H9 (cell line): ENCODE measurements around the gene EPHA8. TPM values are rescaled to one million over a fixed set of nuclear protein-coding genes. Genes with fewer than 3 reads are reported as not detected.

ENCODE experiments used
- DNase-seq: peaks from one replicate; pipeline ENCODE4 v3.0.0-alpha.2; 2017
- H2AFZ ChIP-seq: one replicate; pipeline ENCODE4 v1.6.1; 2013; ENCODE audit warnings: mild to moderate bottlenecking, low read length, control low read depth, moderate library complexity
- H2AK5ac ChIP-seq: 2 replicates; pipeline ENCODE4 v1.6.1; 2013; ENCODE audit warnings: low read length, control low read depth, mixed read lengths; ENCODE audit not compliant: insufficient read length
- H2BK120ac ChIP-seq: one replicate; pipeline ENCODE4 v1.6.1; 2013; ENCODE audit warnings: low read depth, mild to moderate bottlenecking, low read length, control low read depth, inconsistent platforms; ENCODE audit not compliant: poor library complexity, severe bottlenecking
- H2BK12ac ChIP-seq: 2 replicates; pipeline ENCODE4 v1.6.1; 2013; ENCODE audit warnings: low read length, control low read depth, mixed read lengths, low read depth; ENCODE audit not compliant: insufficient read length
- H2BK15ac ChIP-seq: 2 replicates; pipeline ENCODE4 v1.6.1; 2013; ENCODE audit warnings: low read depth, low read length, control low read depth
- H2BK20ac ChIP-seq: one replicate; pipeline ENCODE4 v1.6.1; 2013; ENCODE audit warnings: low read depth, mild to moderate bottlenecking, low read length, control low read depth, inconsistent platforms; ENCODE audit not compliant: poor library complexity, severe bottlenecking
- H2BK5ac ChIP-seq: 2 replicates; pipeline ENCODE4 v1.6.1; 2013; ENCODE audit warnings: low read length, control low read depth, mixed read lengths; ENCODE audit not compliant: insufficient read length
- H3K14ac ChIP-seq: 2 replicates; pipeline ENCODE4 v1.6.1; 2013; ENCODE audit warnings: low read length, control low read depth; ENCODE audit not compliant: insufficient read depth
- H3K18ac ChIP-seq: 2 replicates; pipeline ENCODE4 v1.6.1; 2013; ENCODE audit warnings: low read depth, mild to moderate bottlenecking, mixed read lengths, low read length, control low read depth; ENCODE audit not compliant: insufficient read length
- H3K23ac ChIP-seq: 2 replicates; pipeline ENCODE4 v1.6.1; 2013; ENCODE audit warnings: low read length, control low read depth, mixed read lengths, low read depth; ENCODE audit not compliant: insufficient read length
- H3K23me2 ChIP-seq: 2 replicates; pipeline ENCODE4 v1.6.1; 2013; ENCODE audit warnings: low read depth, mild to moderate bottlenecking, mixed read lengths, low read length, control low read depth; ENCODE audit not compliant: insufficient read length, poor library complexity, severe bottlenecking
- H3K27ac ChIP-seq: 2 replicates; pipeline ENCODE4 v1.5.1; 2013; ENCODE audit warnings: low read length, control low read depth, mixed read lengths, low read depth; ENCODE audit not compliant: insufficient read length
- H3K27me3 ChIP-seq: 2 replicates; pipeline ENCODE4 v1.6.1; 2013; ENCODE audit warnings: low read length, control low read depth, inconsistent platforms; ENCODE audit not compliant: insufficient read depth
- H3K4ac ChIP-seq: 2 replicates; pipeline ENCODE4 v1.6.1; 2013; ENCODE audit warnings: low read depth, mild to moderate bottlenecking, control low read depth, inconsistent platforms, low read length, moderate library complexity
- H3K4me1 ChIP-seq: 2 replicates; pipeline ENCODE4 v1.6.1; 2013; ENCODE audit warnings: low read length, control low read depth, inconsistent platforms; ENCODE audit not compliant: insufficient read depth
- H3K4me2 ChIP-seq: 2 replicates; pipeline ENCODE4 v1.6.1; 2013; ENCODE audit warnings: low read length, control low read depth, mixed read lengths; ENCODE audit not compliant: insufficient read length, insufficient read depth
- H3K56ac ChIP-seq: 2 replicates; pipeline ENCODE4 v1.6.1; 2013; ENCODE audit warnings: low read depth, mild to moderate bottlenecking, mixed read lengths, low read length, control low read depth; ENCODE audit not compliant: insufficient read length
- H3K79me1 ChIP-seq: 2 replicates; pipeline ENCODE4 v1.6.1; 2013; ENCODE audit warnings: low read depth, mild to moderate bottlenecking, moderate library complexity, low read length, control low read depth, inconsistent platforms; ENCODE audit not compliant: insufficient read depth, poor library complexity, severe bottlenecking
- H3K79me2 ChIP-seq: 2 replicates; pipeline ENCODE4 v1.6.1; 2013; ENCODE audit warnings: low read length, control low read depth, inconsistent platforms; ENCODE audit not compliant: insufficient read depth
- H3K9ac ChIP-seq: 2 replicates; pipeline ENCODE4 v1.6.1; 2013; ENCODE audit warnings: low read length, control low read depth, mixed read lengths; ENCODE audit not compliant: insufficient read length; ENCODE audit errors: extremely low read depth
- H3K9me3 ChIP-seq: one replicate; pipeline ENCODE4 v1.6.1; 2013; ENCODE audit warnings: low read depth, low read length, inconsistent platforms; ENCODE audit not compliant: control insufficient read depth
- H3T11ph ChIP-seq: one replicate; pipeline ENCODE4 v1.6.1; 2013; ENCODE audit warnings: mild to moderate bottlenecking, low read length, control low read depth, inconsistent platforms
- H4K20me1 ChIP-seq: one replicate; pipeline ENCODE4 v1.6.1; 2013; ENCODE audit not compliant: control insufficient read depth, insufficient read length, insufficient read depth
- H4K5ac ChIP-seq: 2 replicates; pipeline ENCODE4 v1.6.1; 2013; ENCODE audit warnings: low read depth, mild to moderate bottlenecking, mixed read lengths, low read length, control low read depth; ENCODE audit not compliant: insufficient read length
- H4K8ac ChIP-seq: replicated peaks from 2 replicates; pipeline ENCODE4 v1.6.1; 2013; ENCODE audit warnings: low read length, control low read depth, mixed read lengths, low read depth; ENCODE audit not compliant: insufficient read length
- H4K91ac ChIP-seq: 2 replicates; pipeline ENCODE4 v1.6.1; 2013; ENCODE audit warnings: low read depth, mild to moderate bottlenecking, moderate library complexity, mixed read lengths, low read length, control low read depth; ENCODE audit not compliant: insufficient read length
- H3K27ac Mint-ChIP-seq, 3 experiments: 2 replicates in 2 of 3; 3 replicates in 1 of 3; pipeline ENCODE4 v1.8.0; 2020 to 2021; ENCODE audit warnings: mixed read lengths in 3 of 3, mild to moderate bottlenecking in 1 of 3, moderate library complexity in 1 of 3
- H3K27me3 Mint-ChIP-seq: 2 replicates; pipeline ENCODE4 v1.8.0; 2021; ENCODE audit warnings: low read depth, mild to moderate bottlenecking, moderate library complexity, mixed read lengths
- H3K36me3 Mint-ChIP-seq, 3 experiments: 2 replicates in 2 of 3; 3 replicates in 1 of 3; pipeline ENCODE4 v1.8.0; 2020 to 2021; ENCODE audit warnings: low read depth in 3 of 3, mixed read lengths in 3 of 3; ENCODE audit not compliant: insufficient read depth in 1 of 3
- H3K4me1 Mint-ChIP-seq, 2 experiments: 2 replicates each; pipeline ENCODE4 v1.8.0; 2020; ENCODE audit warnings: mixed read lengths in 2 of 2
- H3K4me3 Mint-ChIP-seq, 2 experiments: 2 replicates in 1 of 2; 3 replicates in 1 of 2; pipeline ENCODE4 v1.8.0; 2020 to 2021; ENCODE audit warnings: mild to moderate bottlenecking in 2 of 2, mixed read lengths in 2 of 2, moderate library complexity in 1 of 2
- H3K9me3 Mint-ChIP-seq, 2 experiments: 2 replicates in 1 of 2; 3 replicates in 1 of 2; pipeline ENCODE4 v1.8.0; 2020; ENCODE audit warnings: mild to moderate bottlenecking in 2 of 2, mixed read lengths in 2 of 2, moderate library complexity in 1 of 2
- WGBS: extraction: QIAGEN DNeasy Blood & Tissue Kit; methylation state at CpG from one replicate; pipeline ENCODE4 v1.1.7; 2013; ENCODE audit warnings: missing lambda C conversion rate, low lambda C conversion rate, mixed read lengths; ENCODE audit not compliant: insufficient read length; ENCODE audit errors: extremely low coverage; 5-methylcytosine and 5-hydroxymethylcytosine counted together
- total RNA-seq: library from RNA; stranded (reverse); gene quantifications from 2 replicates; pipeline ENCODE4 v1.2.1, GENCODE V29; 2021
- TF ChIP-seq, protein P1 (sequence below): fragments of 200-600 bp; sonication (generic); conservative IDR thresholded peaks from 3 replicates; pipeline ENCODE4 v1.8.0; 2021; ENCODE audit warnings: antibody characterized with exemption, mild to moderate bottlenecking

Gene EPHA8
- total RNA-seq, 1 experiment from 2014 or later: 3.4 TPM

DNA sequence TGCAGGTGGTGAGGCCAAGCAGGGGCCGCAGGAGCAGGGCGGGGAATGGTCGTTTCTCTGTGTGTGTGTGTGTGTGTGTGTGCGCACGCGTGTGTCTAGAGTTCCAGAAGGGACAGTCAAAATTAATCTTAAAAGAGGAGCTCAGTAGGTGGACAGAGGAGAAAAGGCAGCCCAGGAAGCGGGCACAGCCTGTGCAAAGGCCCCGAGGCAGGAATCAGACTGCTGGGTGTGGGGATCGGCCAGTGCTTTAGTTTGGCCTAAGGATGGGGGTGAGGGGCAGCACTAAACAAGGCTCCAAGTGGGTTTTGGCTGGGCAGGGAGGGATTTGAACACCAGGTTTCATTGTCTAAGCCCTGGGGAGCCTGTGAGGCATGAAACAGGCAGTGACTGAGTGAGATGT is 21.7 kb downstream of the EPHA8 start:
- Histone ChIP-seq H3K56ac (no peak overlapping the region), H3K18ac (no peak overlapping the region), H3K4ac (no peak overlapping the region), H3K27ac (no peak overlapping the region), H2BK15ac (no peak overlapping the region), H4K91ac (no peak overlapping the region), H3K27me3 (no peaks in the 10 kb centered on the region), H2BK120ac (no peak overlapping the region), H4K5ac (no peak overlapping the region), H2BK12ac (no peak overlapping the region), H4K8ac (no peak overlapping the region), H3K9me3 (no peaks in the 10 kb centered on the region), H3K79me2 (no peaks in the 10 kb centered on the region), H3T11ph (no peak overlapping the region), H2BK20ac (no peak overlapping the region), H2BK5ac (no peak overlapping the region), H3K4me1 (no peaks in the 10 kb centered on the region), H3K23ac (no peak overlapping the region), H3K14ac (no peak overlapping the region), H4K20me1 (no peaks in the 10 kb centered on the region), H3K4me2 (no peak overlapping the region), H2AK5ac (no peak overlapping the region), H3K23me2 (no peaks in the 10 kb centered on the region), H2AFZ (no peak overlapping the region), H3K9ac (no peak overlapping the region), H3K79me1 (no peaks in the 10 kb centered on the region)
- Mint-ChIP-seq H3K4me3 (no peak overlapping the region), H3K27ac (no peak overlapping the region), H3K36me3 (no peaks in the 10 kb centered on the region), H3K27me3 (no peaks in the 10 kb centered on the region; the same call in 1 of the 2 replicates), H3K4me1 (peaks cover 4 to 18% of the 10 kb centered on the region in 2 experiments), H3K9me3 (no peaks in the 10 kb centered on the region)
- DNase-seq: no peak
- TF ChIP-seq, protein P1, sequence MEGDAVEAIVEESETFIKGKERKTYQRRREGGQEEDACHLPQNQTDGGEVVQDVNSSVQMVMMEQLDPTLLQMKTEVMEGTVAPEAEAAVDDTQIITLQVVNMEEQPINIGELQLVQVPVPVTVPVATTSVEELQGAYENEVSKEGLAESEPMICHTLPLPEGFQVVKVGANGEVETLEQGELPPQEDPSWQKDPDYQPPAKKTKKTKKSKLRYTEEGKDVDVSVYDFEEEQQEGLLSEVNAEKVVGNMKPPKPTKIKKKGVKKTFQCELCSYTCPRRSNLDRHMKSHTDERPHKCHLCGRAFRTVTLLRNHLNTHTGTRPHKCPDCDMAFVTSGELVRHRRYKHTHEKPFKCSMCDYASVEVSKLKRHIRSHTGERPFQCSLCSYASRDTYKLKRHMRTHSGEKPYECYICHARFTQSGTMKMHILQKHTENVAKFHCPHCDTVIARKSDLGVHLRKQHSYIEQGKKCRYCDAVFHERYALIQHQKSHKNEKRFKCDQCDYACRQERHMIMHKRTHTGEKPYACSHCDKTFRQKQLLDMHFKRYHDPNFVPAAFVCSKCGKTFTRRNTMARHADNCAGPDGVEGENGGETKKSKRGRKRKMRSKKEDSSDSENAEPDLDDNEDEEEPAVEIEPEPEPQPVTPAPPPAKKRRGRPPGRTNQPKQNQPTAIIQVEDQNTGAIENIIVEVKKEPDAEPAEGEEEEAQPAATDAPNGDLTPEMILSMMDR: no peak
- WGBS: no CpG with 5 or more reads among the region's 9 CpGs
